Mesodermal cell (in vitro differentiated cells): Measurements from ENCODE around the gene TFDP2.
"Not testable (repeated sequence)": the region's sequence is repeated elsewhere in the genome, so short reads cannot be mapped to it uniquely, and the experiment has no call there.

Experiments used
- H3K27ac ChIP-seq: 2 replicates; pipeline ENCODE4 v1.7.0; 2013; ENCODE audit warnings: mild to moderate bottlenecking, low read depth, low read length, moderate library complexity; ENCODE audit not compliant: severe bottlenecking
- H3K36me3 ChIP-seq: 2 replicates; pipeline ENCODE4 v1.7.1; 2013; ENCODE audit warnings: mild to moderate bottlenecking, low read length, moderate library complexity; ENCODE audit not compliant: control insufficient read depth, insufficient read depth
- H3K4me1 ChIP-seq: one replicate; pipeline ENCODE4 v1.7.1; 2013; ENCODE audit warnings: mild to moderate bottlenecking, low read length; ENCODE audit not compliant: insufficient read depth, control insufficient read depth, poor library complexity, severe bottlenecking
- H3K4me3 ChIP-seq: 2 replicates; pipeline ENCODE4 v1.7.0; 2013; ENCODE audit warnings: low read length, control low read depth, mild to moderate bottlenecking; ENCODE audit not compliant: insufficient read depth, poor library complexity, severe bottlenecking; ENCODE audit errors: extremely low read depth
- H3K9me3 ChIP-seq: 2 replicates; pipeline ENCODE4 v1.7.1; 2013; ENCODE audit warnings: mild to moderate bottlenecking, low read length, moderate library complexity; ENCODE audit not compliant: control insufficient read depth
- WGBS, 2 experiments: methylation state at CpG; one replicate each; pipeline ENCODE4 v1.1.5; 2013; ENCODE audit warnings: missing lambda C conversion rate in 2 of 2; ENCODE audit not compliant: insufficient coverage in 2 of 2; 5-methylcytosine and 5-hydroxymethylcytosine counted together

TFDP2 gene

GRCh38 chr3:142021127-142021526 lies 128.2 kb downstream of the TFDP2 start:
- Histone ChIP-seq H3K9me3 (no peaks in the 10 kb centered on the region), H3K4me1 (no peaks in the 10 kb centered on the region), H3K27ac (no peak overlapping the region), H3K4me3 (no peak overlapping the region), H3K36me3 (peaks cover 11% of the 10 kb centered on the region)
- WGBS, 2 experiments: no CpG with 5 or more reads among the region's 2 CpGs

DNA sequence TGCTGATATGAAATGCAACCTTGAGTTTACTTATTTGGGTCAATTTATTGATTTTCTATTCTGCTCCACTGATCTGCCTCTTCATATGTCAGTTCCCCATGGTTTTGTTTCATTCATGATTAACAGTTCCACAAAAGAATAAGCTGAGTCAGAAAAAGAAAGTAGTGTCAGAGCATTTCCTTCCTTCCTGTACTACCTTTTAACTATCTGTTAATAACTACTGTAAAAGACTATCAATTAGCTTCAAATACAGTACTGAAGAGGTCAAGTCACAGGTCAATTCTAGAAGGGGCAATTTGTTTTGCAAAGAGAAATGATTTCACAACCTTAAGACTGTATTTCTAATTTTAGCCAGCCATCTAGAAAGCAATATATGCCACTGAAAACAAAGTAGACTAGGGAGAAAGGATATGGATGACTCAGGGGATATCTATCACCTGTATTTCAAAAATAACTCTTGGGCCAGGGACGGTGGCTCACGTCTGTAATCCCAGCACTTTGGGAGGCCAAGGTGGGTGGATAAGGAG lies 129.5 kb downstream of the TFDP2 start:
- no peak overlapping the region for H3K4me3 ChIP-seq
- WGBS, 2 experiments: 80% methylated on average over 2 of the region's 2 CpGs; no CpG with 5 or more reads in 1 of the 2 experiments
- H3K9me3 ChIP-seq: no peaks in the 10 kb centered on the region
- peaks cover 10% of the 10 kb centered on the region for H3K36me3 ChIP-seq
- H3K27ac ChIP-seq: no peak overlapping the region
- no peaks in the 10 kb centered on the region for H3K4me1 ChIP-seq

GRCh38 chr3:142013993-142014392 lies 135.4 kb downstream of the TFDP2 start:
- Histone ChIP-seq H3K4me3 (no peak overlapping the region), H3K27ac (no peak overlapping the region), H3K36me3 (no peaks in the 10 kb centered on the region), H3K4me1 (no peaks in the 10 kb centered on the region), H3K9me3 (no peaks in the 10 kb centered on the region)
- 100% methylated on average over 1 of the region's 2 CpGs; no CpG with 5 or more reads in 1 of the 2 experiments for WGBS, 2 experiments

DNA sequence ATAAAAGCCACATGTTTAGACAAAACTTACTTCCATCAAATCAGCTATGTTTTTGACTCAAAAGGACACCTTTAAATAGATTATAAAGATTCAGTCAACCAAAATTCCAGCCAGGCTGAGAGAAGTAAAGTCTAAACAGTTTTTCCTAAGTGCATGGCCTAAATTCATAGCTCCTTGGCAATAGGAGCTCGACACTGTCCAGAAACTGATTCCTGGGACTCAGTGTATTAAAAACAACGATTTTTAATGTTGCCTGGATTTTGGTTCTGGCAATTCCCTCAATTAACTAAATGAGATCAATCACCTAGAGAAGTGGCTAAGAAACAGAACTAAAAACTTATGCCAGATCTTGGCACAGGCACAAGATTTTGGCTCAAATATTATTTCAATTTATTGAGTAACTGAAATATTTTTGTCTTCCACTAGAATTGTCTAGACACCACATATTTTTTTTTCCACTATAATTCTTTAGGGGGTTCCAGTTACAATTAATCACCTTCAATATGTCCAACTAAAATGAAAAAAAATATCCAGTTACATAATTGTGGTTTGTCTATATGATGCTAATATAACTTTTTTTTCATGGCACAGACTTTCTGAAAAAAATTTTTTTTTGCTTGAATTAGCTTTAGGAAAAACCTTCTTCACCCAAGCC lies 135.9 kb downstream of the TFDP2 start:
- no peaks in the 10 kb centered on the region for H3K4me1 ChIP-seq
- WGBS, 2 experiments: 83 to 93% methylated on average over 2 of the region's 2 CpGs
- H3K27ac ChIP-seq: no peak overlapping the region
- H3K36me3 ChIP-seq: no peaks in the 10 kb centered on the region
- H3K9me3 ChIP-seq: no peaks in the 10 kb centered on the region
- no peak overlapping the region for H3K4me3 ChIP-seq

DNA sequence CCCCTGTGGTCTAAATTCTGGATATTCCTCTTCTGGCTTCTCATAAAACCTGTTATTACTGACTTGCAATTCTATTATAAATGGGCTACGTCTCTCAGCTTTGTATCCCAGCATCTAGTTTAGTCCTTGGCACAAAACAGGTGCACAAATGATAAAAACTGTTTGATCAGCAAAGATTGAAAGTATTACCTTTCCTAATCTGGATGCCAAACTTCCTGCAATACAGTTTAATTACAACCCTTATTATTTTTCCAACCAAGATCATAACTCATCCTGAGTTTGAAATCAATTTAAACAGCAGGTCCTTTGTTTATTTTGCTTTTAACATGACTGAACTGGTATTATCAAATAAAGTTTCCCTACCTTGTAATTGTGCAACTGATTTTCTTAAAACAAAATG lies 140.3 kb downstream of the TFDP2 start:
- WGBS, 2 experiments: 100% methylated on average over 1 of the region's 1 CpG; no CpG with 5 or more reads in 1 of the 2 experiments
- no peaks in the 10 kb centered on the region for H3K4me1 ChIP-seq
- no peak overlapping the region for H3K4me3 ChIP-seq
- no peak overlapping the region for H3K27ac ChIP-seq
- H3K9me3 ChIP-seq: no peaks in the 10 kb centered on the region
- H3K36me3 ChIP-seq: no peaks in the 10 kb centered on the region

DNA sequence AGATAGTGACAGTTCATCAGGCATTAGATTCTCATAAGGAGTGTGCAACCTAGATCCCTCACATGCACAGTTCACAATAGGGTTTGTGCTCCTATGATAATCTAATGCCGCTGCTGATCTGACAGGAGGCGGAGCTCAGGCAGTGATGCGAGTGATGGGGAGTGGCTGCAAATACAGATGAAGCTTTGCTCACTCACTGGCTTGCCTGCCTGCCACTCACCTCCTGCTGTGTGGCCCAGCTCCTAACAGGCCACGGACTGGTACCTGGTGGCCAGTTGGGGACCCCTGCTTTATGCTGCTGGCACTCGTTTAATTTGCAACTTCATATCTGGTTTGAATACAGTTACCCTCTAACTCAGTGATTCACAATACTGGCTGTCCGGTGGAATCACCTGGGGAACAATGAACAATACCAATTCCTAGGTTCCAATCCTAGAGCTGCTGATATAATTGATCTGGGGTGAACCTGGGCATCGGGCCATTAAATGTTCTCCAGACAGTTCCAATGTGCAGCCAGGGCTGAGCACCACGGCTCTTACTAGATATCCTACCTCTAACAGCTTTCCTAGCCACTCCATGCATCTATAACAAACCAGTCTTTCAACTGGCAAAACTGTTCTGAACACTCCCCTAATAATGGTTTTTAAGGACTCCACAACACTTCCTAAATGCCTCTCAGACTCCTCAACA lies 141.5 kb downstream of the TFDP2 start:
- Histone ChIP-seq H3K36me3 (no peaks in the 10 kb centered on the region), H3K4me1 (no peaks in the 10 kb centered on the region), H3K4me3 (no peak overlapping the region), H3K9me3 (no peaks in the 10 kb centered on the region), H3K27ac (no peak overlapping the region)
- WGBS, 2 experiments: 89% methylated on average over 6 to 8 of the region's 8 CpGs

DNA sequence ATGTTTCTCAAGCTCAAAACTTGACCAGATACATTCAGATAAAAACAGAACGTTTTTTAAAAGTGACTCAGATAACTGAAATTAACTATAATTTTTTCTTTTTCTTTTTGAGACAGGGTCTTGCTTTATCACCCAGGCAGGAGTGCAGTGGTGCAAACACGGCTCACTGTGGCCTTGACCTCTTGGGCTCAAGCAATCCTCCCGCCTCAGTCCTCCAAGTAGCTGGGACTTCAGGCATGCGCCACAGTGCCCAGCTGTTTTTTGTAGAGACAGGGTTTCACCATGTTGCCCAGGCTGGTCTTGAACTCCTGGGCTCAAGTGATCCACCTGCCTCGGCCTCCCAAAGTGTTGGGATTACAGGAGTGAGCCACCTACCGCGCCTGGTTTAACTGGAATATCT lies 144.4 kb downstream of the TFDP2 start:
- H3K36me3 ChIP-seq: peaks cover 11% of the 10 kb centered on the region
- not testable (repeated sequence) for H3K27ac ChIP-seq, H3K4me3 ChIP-seq, H3K4me1 ChIP-seq, H3K9me3 ChIP-seq
- WGBS, 2 experiments: 92 to 93% methylated on average over 3 to 4 of the region's 7 CpGs

DNA sequence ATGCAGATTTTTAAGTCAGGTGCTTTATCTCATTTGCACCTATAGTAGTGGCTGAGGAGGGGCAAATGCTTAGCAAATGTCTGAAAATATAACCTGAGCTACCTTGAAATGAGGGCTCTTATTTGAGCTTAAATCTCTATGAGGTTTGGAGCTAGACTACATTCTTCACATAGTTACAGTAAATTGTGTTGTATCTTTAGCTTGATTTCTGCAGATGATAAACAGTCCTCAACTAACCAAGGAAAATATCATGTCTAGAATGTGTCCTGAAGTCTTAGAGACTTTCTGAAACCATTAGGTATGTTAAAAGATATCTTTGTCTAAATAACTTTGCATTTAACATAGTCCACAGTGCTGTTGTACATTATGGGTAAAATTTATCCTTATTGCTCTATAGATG lies 145.3 kb downstream of the TFDP2 start:
- Histone ChIP-seq H3K36me3 (peaks cover 11% of the 10 kb centered on the region), H3K9me3 (no peaks in the 10 kb centered on the region), H3K27ac (no peak overlapping the region), H3K4me1 (no peaks in the 10 kb centered on the region), H3K4me3 (no peak overlapping the region)

DNA sequence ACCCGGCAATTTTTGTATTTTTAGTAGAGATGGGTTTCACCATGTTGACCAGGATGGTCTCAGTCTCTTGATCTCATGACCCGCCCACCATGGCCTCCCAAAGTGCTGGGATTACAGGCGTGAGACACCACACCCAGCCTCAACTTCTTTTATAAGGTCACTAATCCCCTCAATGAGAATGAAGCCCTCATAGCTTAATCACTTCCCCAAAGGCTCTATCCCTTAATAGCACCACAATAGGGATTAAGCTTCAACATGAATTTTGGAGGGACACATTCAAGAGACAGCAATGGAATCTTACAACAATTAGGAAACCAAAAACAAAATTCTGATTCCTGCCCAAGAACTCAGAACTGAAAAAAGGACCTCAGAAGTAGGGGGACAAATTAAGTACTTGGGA lies 146.1 kb downstream of the TFDP2 start:
- Histone ChIP-seq H3K4me3 (no peak overlapping the region), H3K36me3 (peaks cover 11% of the 10 kb centered on the region), H3K9me3 (no peaks in the 10 kb centered on the region), H3K4me1 (no peaks in the 10 kb centered on the region), H3K27ac (no peak overlapping the region)
- WGBS, 2 experiments: 94 to 100% methylated on average over 3 of the region's 3 CpGs

DNA sequence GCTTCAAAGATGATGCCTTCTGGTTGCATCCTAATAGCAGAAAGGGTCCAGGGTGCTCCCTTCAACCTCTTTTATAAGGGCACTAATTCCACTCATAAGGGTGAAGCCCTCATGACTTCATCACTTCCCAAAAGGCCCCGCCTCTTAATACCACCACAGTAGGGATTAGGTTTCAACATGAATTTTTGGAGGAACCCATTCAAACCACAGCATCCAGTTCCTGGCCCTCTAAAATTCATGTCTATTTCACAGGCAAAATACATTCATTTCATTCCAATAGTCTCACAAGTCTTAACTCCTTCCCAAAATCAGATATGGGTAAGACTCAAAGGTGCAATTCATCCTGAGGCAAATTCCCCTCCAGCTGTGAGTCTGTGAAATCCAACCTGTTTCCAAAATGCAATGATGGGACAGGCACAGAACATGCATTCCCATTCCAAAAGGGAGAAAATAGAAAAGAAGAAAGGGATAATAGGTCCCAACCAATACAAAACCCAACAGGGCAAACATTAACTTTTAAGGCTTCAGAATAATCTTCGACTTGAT lies 148.9 kb downstream of the TFDP2 start:
- Histone ChIP-seq H3K4me3 (no peak overlapping the region), H3K27ac (no peak overlapping the region), H3K36me3 (peaks cover 11% of the 10 kb centered on the region), H3K9me3 (no peaks in the 10 kb centered on the region), H3K4me1 (no peaks in the 10 kb centered on the region)
- 90 to 100% methylated on average over 1 of the region's 2 CpGs for WGBS, 2 experiments
